Sciatic nerve (tissue), 2 donors: ENCODE results near the gene NHLRC4. TPM values are rescaled to one million over a fixed set of nuclear protein-coding genes. Genes with fewer than 3 reads are reported as not detected.
"Not testable (repeated sequence)": the region's sequence is repeated elsewhere in the genome, so short reads cannot be mapped to it uniquely, and the experiment has no call there.

Experiments
- ATAC-seq: fragments of 200-7000 bp; cut with Tn5 transposase; one replicate; pipeline ENCODE4 v1.9.1; 2020; ENCODE audit warnings: mild to moderate bottlenecking, moderate library complexity
- DNase-seq: peaks from one replicate; pipeline ENCODE4 v3.0.0-alpha.2; 2020; ENCODE audit warnings: low spot score
- intact Hi-C: fragments of 100-400 bp; cut with DNase I; formaldehyde crosslinking; loops from one replicate; pipeline ENCODE4 v1.14.2; 2022
- total RNA-seq: library from RNA; stranded (reverse); fragmentation: NEBNext Ultra II Directional; extraction: Animal tissue kit (Norgen Biotek cat#: 25700); gene quantifications from one replicate; pipeline ENCODE4 v1.2.1, GENCODE V29; 2021
- donor health status: DM: no; HTN: no; CAD: no.
- donor health status: DM: no; HTN: no; CAD: no.

Gene NHLRC4
- total RNA-seq, 1 donor from 2014 or later = 1.2 TPM

DNA sequence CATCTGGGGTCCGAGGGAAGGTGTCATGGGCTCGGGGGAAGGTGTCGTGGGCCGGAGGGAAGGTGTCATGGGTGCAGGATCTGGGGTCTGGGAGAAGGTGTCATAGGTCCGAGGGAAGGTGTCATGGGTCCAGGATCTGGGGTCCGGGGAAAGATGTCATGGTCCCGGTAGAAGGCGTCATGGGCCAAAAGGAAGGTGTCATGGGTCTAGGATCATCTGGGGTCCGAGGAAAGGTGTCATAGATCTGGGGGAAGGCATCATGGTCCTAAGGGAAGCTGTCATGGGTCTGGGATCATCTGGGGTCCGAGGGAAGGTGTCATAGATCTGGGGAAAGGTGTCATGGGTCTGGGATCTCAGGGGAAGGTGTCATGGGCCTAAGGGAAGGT, 24.0 kb downstream of the NHLRC4 start:
- intact Hi-C loops = no loop called here
- no peak for DNase-seq
- ATAC-seq = no peak

DNA sequence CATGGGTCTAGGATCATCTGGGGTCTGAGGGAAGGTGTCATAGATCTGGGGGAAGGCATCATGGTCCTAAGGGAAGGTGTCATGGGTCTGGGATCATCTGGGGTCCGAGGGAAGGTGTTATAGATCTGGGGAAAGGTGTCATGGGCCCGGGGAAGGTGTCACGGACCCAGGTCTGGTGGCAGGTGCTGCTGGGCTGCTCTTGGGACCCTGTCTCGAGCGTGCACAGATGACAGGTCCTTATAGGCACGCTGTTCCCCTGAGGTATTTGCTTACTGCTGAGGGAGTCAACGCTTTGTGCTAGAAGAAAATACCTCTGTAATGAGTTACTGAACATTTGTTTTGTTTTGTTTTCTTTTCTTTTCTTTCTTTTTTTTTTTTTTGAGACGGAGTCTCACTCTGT, 24.4 kb downstream of the NHLRC4 start:
- intact Hi-C loops = no loop called here
- ATAC-seq (no peak), DNase-seq (no peak)

DNA sequence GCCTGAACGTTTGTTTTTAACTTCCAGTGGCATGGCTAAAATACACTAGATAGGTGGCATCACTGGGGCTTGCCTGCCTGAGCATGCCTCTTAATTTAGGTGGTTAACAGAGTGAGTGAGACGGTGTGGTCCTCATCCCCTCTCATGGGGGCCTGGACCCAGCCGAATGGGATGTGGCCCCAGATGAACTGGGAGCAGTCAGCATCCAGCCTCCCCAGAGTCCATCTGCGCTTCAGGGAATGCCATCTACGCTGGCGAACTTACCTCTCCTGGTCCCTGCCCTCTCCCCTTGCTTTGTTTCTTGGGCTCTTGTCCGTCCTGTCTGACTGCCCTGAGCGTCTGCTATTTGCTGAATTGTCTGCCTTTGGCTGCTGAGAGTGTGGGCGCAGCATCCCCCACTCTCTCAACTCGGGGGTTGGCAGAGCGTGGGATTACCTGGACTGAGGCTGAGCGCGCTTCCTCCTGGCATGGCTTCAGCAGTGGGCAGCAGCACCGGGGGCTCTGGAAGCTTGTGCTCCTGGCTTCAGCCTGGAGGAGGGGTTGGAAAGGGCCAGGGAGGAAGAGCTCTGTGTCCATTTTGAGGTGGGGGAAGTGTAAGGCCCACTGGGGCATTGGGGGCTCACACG, 25.2 kb downstream of the NHLRC4 start:
- intact Hi-C loops = no loop called here
- ATAC-seq = no peak

DNA sequence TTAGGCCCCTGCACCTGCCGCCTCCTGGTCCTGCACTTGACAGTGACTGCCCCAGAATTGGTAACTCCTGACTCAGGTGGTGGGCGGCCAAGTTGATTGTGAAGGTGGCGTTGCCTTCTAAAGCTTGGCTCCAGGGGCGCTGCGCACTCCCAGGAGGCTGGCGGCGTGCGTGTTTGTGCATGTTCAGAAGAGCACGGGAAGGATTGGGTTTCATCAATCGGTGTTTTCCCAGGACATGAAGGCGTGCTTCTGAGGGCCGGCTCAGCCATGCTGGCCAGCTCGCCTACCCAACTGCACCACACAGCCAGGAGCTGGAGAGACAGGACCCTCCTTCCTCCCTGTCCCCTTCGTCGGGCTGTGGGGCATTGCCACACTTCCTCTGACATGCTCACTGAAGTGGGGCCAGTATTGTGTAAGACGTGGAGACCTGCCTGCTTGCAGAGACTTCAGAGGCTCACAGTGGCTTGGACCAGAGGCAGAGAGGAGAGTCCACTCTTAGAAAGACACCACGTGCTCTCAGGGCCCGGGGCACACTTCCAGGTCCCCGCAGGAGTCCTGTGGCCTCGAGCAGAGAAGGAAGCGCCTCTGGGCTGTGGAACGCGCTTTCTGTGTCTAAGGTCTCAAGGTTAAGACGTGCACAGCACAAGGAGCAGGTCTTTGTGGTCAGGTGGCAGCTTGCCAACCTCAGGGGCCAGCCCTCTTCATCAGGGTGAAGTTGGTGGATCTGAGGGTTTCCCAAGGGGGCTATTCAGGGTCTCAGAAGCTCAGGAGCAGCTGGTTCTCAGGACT, 25.9 kb downstream of the NHLRC4 start:
- DNase-seq (no peak), ATAC-seq (peak; percentile 6)
- intact Hi-C loops = no loop called here

More for the DNA sequence above, 25.2 kb downstream of the NHLRC4 start:
- DNase-seq = no peak

DNA sequence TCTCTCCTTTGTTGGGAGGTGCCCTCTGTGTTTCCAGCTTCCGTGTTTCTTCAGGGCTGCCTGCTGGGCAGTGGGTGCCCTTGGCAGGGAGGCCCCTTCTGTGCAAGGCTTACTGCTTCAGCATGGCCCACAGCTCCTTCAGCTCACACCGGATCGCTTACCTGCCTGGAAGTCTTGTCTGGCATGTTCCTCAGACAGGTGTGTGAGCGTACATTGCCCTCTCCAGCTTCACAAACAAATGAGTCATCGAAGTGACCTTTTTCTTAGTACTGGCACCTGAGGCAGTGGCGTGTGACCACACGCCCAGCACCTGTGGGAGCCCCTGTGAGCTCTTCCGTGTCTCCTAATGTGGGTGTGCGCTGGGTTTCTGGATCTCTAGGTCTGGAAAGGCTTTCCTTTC, 26.6 kb downstream of the NHLRC4 start:
- intact Hi-C loops = no loop called here
- no peak for ATAC-seq
- no peak for DNase-seq

DNA sequence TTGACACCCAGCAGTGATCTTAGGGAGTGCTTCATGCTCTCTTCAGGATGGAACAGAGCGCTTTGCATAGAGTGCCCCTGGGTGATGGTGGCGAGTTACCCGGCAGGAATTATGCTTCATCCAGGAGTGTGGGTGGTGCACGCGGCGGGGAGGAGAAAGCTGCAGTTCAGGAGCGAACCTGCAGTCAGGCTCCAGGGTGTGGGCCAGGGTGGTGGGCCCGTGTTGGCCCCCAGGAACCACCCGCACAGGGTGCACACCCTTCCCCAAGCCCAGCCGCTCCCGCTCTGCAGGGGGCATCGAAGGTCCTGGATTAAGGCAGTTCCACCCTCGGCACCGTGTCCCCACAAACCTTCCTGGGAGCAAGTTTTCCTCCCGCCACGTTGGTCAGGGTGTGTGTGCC, 27.0 kb downstream of the NHLRC4 start:
- intact Hi-C loops = no loop called here
- DNase-seq (no peak), ATAC-seq (no peak)

DNA sequence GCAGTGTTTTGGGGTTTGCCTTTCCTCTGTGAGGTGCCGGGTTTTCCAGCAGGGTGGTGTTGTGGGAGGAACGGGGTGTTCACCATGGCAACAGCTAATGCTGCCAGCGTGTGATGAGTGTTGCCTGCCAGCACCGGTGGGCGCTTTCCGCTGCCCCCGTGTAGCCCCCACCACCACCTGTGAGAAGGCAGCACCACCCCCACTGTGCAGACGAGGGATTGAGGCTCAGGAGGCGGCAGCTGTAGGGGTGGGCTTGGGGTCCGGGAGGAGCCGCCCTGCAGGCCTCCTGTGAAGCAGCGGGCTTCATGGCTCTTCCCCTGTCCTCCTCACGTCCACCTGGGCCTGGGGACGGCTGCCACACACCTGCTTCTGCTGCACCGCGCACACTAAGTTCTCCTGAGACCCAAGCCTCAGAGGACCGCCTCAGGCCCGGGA, 28.3 kb downstream of the NHLRC4 start:
- intact Hi-C loops = no loop called here
- no peak for ATAC-seq
- DNase-seq = no peak

DNA sequence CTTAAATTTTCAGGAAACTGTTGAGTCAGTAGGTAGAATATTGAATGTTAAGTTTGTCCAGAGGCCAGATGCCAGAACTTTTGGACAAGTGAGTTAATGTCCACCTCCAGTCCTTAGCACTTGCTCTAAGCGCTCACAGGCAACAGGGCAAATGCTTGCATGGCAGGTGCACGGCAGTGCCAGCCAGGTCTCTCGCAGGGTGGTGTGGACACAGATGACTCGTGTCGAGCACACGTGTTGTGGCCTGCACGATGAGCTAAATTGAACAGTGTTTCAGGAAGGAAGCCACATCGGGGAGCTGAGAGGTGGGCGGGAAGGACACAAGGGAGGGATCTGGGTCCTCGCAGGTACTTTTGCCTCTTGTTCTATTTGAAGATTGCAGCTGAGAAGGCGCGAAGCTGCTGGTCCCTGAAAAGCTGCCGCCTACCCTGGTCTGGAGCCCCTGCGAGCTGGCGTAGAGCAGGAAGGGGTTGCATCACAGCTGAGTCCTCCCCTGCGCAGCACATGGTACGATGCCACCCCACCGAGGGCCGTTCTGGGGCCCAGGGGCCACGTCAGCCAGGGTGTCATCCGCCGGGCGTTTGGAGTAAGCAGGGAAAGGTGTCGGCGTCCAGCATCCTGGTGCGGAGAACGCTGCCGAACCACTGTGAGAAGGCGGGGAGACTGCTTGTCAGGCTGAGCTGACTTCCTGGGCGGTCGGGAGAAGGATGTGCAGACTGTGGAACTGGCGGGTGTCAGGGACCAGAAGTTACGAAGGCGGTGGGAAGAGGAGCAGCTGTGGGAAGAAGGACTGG, 29.3 kb downstream of the NHLRC4 start:
- no peak for ATAC-seq
- intact Hi-C loops = no loop called here
- no peak for DNase-seq

DNA sequence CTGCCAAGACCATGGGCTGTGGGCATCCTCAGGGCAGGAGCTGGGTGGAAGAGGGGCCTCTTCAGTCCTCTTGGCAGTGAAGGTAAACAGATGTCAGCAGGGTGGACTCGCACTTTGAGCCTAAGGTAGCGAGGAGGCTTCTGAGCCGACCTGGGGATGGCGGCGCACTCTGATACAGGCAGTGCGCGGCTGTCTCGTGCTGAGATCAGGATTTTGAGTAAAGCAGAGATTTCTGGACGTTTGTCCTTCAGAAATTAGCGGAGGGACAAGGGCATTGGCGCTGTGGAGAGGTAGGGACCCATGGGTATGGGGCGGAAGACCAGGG, 29.9 kb downstream of the NHLRC4 start:
- DNase-seq (no peak), ATAC-seq (no peak)
- intact Hi-C loops = no loop called here

DNA sequence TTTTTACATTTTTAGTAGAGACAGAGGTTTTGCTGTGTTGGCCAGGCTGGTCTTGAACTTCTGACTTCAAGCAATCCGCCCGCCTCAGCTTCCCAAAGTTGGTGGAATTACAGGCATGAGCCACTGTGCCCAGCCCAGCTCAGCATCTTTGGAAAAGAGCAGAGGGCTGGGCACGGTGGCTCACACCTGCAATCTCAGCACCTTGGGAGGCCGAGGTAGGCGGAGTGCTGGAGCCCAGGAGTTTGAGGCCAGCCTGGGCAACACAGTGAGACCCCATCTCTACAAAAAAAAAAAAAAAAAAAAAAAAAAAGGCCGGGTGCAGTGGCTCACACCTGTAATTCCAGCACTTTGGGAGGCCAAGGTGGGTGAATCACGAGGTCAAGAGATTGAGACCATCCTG, 30.9 kb downstream of the NHLRC4 start:
- ATAC-seq, DNase-seq, intact Hi-C loops: not testable (repeated sequence)

DNA sequence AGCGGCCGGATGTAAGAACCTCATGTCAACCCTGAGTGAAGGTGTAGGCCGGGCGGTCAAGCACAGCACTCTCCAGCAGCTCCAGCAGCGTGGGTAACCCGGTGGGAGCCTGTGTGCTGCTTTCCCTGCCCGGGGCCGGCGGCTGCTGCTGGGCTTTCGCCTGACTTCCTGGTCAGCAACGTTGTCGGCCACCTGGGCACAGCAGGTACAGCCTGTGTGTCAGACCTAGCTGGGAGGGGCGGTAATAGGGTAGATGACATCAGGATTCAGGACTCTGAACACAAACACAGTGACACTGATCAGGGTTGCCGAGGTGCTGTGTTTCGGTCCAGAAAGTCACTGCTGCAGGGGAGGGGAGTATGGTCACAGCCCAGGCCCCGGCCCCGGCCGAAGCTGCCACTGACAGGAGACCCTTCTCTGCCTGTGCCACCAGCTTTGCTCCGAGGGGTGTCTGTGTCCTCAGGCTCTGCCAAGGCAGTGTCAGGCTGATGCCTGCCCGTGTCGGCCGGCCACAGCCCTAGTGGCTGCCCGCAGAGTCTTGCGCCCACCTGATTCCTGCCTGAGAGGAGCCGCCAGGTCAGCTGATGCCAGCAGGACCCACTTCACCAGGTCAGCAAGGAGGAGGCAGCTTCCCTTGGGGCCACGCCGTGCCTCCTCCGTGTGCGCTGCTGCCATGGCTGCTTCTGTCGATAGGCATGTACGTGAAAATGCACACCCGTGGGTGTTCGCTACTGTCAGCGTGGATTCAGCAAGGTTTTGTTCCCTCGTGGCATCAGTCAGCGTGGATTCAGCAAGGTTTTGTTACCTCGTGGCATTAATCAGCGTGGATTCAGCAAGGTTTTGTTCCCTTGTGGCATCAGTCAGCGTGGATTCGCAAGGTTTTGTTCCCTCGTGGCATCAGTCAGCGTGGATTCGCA, 32.3 kb downstream of the NHLRC4 start:
- intact Hi-C loops = no loop called here
- DNase-seq (no peak), ATAC-seq (no peak)

DNA sequence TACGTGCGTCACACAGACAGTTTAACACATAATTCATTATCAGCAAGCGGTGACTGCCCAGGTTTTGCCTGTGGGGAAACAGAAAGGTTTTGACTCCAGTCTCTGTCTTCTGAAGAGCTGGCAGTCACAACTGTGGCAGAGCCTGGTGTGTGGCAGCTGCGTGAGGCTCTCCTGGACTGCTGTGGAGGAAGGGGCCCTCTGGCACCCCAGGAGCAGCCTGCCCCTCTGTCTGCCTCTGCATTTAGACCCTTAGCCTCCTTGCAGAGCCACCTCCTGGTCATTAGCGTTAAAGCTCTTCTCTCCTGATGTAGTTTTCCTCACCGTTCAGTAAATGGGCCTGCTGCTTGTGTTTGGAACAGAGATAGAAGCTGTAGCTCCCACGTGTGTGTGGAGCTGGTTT, 34.0 kb downstream of the NHLRC4 start:
- ATAC-seq (no peak), DNase-seq (no peak)
- intact Hi-C loops = no loop called here

DNA sequence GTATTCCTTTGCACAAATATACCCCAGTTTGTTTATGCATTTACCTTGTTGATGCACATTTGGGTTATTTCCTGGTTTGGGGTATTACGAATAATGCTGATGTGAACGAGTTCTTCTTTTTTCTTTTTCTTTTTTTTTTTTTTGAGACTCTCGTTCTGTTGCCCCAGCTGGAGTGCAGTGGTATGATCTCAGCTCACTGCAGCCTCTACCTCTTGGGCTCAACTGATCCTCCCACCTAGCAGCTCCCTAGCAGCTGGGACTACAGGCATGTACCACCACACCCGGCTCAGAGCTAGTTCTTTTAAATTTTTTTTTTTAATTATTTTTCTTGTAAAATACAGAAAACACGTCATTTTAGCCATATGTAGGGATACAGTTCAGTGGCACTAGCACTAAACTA, 37.1 kb downstream of the NHLRC4 start:
- no peak for DNase-seq
- no peak for ATAC-seq
- intact Hi-C loops = no loop called here

DNA sequence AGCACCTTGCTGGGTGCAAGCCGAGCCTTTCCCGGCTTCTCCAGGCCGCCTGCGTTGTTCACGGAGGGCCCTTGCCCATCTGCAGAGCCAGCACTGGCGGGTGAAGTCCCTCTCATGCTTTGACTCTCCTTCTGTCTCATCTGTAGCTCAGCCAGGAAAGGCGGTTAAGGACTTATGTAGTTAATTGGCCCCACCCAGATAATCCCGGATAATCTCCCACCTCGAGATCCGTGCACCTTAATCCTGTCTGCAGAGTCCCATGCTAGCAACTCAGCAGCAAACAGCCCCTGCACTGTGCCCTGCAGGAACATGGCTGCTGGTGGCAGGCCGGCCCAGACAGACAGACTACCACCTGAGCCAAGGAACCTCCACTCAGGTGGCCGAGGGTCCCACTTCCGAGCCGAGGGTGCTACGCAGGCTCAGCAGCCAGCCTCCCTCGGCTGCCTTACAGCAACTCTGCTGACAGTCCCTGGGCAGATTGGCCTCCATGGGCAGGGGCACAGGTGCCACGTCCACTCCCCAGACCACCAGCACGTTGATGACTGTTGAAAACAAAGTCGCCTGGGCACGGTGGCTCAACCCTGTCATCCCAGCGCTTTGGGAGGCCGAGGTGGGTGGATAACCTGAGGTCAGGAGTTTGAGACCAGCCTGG, 40.0 kb downstream of the NHLRC4 start:
- intact Hi-C loops = no loop called here
- DNase-seq (no peak), ATAC-seq (no peak)

DNA sequence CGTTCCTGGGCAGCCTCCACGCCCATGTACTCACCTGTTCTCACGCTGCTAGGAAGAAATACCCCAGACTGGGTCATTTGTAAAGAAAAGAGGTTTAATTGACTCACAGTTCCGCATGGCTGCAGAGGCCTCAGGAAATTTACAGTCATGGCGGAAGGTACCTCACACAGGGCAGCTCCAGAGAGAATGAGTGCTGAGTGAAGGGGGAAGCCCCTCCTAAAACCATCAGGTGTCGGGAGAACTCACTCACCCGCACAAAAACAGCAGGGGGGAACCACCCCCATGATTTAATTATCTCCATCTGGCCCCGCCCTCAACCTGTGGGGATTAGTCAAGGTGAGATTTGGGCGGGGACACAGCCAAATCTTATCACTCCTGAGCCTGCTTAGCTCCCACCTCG, 41.2 kb downstream of the NHLRC4 start:
- intact Hi-C loops = no loop called here
- no peak for DNase-seq
- ATAC-seq = no peak

DNA sequence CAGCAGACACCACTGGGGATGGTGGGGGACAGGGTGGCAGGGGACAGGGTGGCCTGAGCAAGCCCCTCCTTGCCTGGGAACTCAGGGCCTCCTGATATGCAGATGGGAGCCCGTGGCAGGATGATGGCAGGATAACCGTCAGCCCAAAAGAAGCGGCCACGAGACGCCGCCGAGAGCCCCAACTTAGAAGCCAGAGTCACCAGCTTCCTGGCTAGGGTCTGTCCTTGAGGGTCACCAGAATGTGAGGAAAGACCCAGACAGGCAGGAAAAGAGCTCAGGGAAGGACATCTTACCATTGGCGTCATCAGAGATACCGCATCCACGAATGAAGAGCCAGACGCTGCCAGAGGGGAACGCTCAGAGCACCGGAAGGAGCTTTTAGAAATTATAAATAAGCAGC, 42.5 kb downstream of the NHLRC4 start:
- ATAC-seq (no peak), DNase-seq (no peak)
- intact Hi-C loops = no loop called here

DNA sequence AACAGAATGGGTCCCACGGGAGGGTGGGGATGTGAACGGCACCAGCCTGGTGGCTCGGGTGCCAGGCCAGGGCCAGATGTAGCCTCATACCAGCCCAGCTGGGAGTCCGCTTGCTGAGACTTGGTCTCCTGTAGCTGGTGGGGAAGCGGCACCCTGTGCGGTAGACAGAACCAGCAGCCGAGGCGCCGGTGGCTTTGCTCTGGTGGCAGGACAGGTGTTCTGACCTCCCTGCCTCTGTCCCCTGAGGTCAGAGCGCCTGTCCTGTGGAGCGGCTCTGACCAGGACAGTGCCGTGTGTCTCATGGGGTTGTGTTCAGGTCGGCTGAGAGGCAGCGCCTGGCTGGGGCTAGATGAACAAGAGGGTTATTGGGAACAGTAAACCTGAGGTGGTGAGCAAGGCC, 43.2 kb downstream of the NHLRC4 start:
- DNase-seq = no peak
- ATAC-seq = no peak
- intact Hi-C loops = no loop called here

DNA sequence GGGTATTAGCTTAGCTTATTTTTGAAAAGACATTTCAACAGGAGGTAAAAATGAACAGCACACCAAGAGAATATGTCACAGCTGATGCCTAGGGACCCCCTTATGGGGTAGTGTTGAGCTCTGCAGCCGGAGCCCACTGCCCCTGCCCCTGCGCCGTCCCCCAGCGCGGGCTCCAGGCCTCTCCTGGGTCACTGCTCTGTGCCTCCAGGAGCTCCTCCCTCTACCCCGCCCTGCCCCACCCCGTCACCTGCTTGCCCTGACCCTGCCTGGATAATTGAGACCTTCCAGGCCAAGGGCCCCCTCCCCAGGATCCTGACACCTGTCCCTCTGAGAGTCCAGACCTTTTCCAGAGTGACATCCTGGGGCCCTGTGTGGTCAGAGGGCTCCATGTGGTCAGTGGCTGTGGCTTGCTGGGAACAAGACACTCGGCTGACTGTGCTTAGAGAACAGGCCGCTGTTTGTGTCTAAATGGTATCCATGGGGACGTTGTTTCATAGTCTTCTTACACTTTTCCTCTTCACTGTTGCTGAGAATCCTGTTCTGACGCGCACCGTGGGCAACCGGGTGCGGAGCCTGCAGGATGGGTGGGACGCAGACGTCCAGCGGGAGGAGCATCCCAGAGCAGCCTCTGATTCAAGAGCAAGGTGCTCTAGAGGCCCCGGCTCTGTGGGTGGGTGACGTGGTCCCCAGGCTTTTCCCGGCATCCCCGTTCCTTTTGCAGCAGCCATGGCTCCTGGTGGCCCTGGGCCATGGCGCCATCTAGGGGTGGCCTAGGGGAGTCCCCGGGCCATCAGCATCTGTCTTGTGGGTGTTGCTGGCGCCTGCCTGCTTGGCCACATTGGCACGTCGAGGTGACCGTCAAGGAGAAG, 43.9 kb downstream of the NHLRC4 start:
- DNase-seq = peak; percentile 70
- peak; percentile 81 for ATAC-seq
- intact Hi-C loops = no loop called here
